ENCODE results near the gene PDXK.
"Not testable (repeated sequence)": the region's sequence is repeated elsewhere in the genome, so short reads cannot be mapped to it uniquely, and the experiment has no call there.

Gene PDXK

DNA sequence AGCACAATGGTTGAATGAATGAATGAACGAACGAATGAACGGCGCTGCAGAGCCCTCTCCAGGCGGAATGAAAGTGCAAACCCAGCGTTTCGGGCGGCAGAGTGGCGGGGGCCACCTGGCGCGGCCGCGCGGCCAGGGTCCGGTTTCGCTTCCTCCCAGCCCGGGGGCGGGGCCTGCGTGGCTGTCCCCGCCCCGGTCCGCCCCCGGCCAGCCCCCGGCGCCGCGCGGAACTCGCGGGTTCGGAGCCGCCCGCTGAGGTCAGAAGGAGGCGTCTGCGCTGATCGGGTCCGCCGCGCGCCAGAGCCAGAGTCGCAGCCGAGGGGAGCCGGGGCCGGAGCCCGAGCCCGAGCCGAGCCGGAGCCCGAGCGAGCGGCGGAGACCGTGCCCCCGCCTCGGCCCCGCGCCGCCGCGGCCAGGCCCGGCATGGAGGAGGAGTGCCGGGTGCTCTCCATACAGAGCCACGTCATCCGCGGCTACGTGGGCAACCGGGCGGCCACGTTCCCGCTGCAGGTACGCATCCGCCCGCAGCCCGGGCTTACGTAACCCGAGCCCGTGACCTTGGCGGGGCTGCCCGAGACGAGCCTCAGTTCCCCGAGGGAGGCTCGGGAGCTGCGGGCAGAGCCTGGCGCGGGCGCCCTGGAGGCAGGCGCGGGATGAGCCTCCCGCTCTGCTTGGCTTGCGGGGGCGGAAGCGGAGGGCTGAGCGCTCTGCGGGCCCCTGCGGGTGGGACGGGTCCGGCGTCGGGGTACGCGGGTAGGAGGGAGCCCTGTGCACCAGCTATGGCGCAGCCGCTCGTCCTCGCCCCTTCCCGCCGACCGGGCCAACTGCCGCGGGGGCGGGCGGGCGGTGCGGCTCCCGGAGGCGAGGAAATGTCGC is at the start of gene PDXK:
PDXK (plus strand) TSS at position 258 of the 876 bp plus-strand sequence; CDS start at position 424, 166 bp downstream.
- peak; percentile 71 for DNase-seq

DNA sequence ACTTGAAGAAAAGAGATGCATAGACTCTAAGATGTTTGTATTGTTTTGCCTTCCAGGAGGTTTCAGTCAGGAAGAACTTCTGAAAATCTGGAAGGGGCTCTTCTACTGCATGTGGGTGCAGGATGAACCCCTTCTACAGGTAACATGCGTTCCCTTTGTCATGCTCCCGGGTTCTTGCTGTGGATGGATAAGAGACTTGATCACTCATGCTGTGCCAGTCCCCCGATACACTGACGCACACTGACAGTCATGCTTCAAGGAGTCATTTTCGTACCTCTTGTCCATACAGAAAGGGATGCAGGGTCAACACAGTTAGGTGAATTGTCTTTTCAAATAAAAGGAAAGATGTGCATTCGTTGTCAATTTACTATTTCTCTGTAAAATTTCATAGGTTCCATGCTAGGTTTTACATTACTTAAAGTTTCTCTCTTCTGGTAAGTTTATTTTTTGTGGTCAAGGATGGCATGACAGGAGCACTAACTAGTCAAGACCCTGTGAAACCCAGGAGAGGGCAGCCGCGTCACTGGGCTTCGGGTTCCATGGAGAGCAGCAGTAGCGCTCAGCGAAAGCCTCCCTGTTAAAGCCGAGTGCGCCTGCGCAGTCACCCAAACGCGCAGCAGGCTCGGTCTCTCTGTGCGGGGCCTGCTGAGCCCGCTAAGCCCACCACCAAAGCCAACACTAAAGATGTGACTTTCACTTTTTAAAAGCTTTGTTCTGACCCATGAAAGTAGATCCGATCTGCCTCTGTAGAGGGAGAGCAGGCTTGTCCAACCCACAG is 48.9 kb upstream of the PDXK start:
- no peak for DNase-seq

DNA sequence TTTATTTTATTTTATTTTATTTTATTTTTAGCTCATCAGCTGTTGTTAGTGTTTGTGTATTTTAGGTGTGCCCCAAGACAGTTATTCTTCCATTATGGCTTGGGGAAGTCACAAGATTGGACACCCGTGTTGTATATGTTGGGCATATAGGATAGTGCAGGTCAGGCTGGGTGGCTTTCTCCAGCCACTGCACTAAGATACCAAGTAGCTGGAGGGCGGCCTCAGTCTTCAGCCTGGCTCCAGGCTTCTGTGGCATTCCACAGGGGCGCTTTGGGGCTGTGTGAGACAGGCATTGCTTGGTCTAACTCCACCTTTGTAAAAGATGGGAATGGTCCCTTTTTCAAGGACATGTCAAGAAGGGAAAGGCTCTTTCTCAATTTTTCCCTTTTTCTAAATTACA is 43.1 kb upstream of the PDXK start:
- DNase-seq, result no peak

DNA sequence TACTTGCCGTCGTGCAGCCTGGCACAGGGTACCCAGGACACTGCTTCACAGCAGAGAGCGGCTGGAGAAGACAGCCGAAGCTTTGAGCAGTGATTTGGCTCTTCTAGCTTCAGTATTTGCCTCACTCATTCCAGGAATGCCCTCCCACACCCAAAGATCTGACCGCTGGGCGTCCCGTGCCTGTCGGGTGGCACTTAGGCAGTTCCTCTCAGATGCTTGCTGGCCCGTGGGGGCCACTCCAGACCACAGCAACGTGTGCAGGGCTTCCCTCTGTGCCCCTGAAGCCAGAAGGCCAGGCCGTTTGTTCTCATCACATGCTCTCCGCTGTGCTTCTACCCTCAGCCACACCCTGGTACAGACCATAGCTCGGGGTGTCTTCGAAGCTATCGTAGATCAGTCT is 42.5 kb upstream of the PDXK start:
- no peak for DNase-seq

DNA sequence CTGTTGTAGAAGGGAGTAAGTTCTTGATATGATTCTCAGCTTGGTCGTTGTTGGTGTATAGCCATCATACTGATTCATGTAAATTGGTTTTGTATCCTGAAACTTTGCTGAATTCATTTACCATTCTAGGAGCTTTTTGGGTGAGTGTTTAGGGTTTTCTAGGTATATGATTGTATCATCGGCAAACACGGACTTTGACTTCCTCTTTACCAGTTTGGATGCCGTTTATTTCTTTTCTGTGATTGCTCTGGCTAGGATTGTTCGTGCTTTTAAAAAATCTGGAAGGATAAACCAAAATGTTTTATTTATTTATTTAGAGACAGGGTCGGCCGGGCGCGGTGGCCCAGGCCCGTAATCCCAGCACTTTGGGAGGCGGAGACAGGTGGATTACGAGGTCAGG is 39.0 kb upstream of the PDXK start:
- DNase-seq, result no peak

DNA sequence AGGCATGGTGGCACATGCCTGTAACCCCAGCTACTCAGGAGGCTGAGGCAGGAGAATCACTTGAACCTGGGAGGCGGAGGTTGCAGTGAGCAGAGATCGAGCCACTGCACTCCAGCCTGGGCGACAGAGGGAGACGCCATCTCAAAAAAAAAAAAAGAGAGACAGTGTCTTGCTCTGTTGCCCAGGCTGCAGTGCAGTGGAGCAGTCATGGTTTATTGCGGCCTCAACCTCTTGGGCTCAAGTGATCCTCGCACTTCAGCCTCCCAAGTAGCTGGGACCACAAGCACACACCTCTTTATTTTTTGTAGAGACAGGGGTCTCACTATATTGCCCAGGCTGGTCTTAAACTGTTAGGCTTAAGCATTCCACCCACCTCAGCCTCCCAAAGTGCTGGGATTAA is 38.5 kb upstream of the PDXK start:
- not testable (repeated sequence) for DNase-seq

DNA sequence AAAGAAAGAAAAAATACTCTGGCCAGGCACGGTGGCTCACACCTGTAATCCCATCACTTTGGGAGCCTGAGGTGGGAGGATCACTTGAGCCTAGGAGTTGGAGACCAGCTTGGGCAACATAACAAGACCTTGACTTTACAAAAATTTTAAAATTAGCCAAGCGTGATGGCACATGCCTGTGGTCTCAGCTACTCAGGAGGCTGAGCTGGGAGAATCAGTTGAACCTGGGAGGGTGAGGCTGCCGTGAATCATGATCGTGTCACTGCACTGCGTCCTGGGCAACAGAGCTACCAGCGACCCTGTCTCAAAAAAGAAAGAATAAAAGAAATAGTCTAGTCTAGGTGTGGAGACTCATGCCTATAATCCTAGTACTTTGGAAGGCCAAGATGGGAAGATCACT is 37.3 kb upstream of the PDXK start:
- no peak for DNase-seq

DNA sequence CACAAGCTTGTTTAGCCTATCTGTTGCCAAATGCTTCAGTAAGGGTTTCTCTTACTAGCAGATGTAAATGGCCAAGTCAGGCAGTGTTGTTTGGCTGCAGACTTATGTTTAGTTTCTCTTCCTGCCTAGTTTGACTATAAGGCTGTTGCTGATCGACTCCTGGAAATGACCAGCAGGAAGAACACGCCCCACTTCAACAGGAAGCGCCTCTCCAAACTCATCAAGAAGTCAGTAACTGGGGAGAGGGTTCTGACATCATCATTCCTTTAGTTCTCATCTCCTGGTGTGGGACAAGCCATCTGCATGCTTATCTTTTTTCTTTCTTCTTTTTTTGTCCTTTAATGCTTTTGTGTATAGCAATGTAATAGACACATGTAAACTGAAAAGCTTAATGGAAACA is 34.5 kb upstream of the PDXK start:
- DNase-seq, result no peak

DNA sequence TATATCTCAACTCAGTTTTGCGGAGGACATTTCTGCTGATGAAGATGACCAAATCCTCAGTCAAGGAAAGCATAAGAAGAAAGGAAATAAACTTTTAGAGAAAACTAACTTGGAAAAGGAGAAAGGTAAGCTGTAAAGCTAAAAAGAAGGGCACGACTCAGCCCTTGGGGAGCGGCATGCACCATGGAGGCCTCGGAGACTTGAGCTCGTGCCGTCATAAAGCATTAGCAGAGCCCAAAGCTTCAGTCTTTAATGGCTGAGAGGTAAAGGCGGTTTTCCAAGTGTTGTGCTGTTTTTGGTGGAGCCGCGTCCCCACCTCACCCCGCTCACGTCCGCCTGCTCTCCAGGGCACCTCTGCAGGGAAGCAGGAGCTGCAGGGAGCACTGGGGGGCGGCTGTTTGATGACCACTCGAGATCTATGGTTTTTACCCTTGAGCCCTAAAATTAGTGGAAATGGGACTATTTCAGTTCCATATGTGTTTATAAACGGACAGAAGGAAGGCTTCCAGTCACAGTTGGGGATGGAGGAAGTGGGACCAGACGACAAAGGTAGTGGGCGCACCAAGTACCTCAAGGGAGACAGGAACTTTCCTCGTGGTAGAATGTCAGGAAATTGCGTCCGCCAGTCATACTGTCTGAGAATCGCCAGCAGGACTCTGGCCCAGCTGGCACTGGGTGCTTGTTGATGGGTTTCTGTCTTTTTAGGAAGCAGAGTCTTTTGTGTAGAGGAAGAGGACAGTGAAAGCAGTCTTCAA is 31.9 kb upstream of the PDXK start:
- DNase-seq, result no peak

DNA sequence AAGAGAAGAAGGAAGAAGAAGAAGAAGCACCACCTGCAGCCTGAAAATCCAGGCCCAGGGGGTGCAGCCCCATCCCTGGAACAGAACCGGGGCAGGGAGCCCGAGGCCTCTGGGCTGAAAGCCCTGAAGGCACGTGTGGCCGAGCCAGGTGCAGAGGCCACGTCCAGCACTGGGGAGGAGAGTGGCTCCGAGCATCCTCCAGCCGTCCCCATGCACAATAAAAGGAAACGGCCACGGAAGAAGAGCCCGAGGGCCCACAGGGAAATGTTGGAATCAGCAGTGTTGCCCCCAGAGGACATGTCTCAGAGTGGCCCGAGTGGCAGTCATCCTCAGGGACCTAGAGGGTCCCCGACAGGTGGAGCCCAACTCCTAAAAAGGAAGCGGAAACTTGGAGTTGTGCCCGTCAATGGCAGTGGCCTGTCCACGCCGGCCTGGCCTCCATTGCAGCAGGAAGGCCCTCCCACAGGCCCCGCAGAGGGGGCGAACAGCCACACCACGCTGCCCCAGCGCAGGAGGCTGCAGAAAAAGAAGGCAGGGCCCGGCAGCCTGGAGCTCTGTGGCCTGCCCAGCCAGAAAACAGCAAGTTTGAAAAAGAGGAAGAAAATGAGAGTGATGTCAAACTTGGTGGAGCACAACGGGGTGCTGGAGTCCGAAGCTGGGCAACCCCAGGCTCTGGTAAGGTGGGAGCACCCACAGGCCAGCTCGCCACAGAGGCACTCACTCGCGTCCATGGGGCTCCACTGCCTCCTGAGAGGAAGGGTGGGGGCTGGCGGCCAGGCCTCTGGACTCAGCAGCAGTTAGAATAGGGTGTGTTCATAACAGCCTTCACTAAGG is 31.1 kb upstream of the PDXK start:
- no peak for DNase-seq

DNA sequence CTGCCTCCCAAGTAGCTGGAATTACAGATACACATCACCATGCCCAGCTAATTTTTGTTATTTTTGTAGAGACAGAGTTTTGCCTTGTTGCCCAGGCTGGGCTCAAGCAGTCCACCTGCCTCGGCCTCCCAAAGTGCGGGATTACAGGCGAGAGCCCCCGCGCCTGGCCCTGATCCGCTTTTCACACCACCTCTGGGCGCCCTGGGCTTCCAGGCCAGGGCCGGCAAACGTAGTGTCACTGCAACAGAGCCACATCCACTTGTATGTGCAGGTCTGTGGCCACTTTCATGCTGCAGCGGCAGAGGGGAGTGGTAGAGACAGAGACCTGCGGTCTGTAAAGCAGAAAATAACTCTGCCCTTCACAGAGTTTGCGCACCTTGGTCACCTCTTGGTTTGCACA is 30.0 kb upstream of the PDXK start:
- DNase-seq, result no peak

DNA sequence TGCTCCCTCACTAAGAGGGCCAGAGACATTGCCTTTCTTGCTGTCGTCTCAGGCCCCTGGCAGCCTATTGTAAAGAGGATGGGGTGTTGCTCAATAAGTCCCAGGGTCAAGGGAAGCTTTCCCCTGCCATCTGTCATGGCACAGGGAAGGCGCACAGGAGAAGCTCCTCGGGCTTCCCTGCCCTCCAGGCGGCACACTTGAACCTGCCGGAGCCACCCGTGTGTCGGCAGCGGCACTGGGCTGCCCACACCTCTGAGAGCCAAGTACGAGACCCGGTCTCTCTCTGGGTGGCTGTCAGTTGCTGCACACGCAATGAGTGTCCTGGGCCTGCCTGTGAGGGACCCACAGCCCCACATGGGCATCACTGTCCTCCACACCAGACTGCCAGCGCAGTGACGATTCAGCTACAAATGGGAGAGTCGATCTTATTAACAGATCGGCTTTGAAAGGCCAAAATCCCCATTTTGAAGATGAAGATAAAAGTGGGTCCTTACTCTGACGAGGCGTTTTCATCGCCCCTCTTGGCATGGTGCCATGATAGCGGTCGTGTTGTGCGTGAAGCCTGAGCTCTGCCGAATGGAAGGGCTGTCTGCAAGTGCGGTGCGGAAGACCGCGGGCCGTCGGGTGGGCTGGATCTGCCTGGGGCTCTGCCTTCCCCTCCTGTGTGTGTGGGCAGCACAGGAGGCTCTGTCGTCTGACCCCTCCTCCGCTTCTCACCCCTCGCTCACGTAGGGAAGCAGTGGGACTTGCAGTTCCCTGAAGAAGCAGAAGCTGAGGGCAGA is 29.2 kb upstream of the PDXK start:
- DNase-seq, result no peak

DNA sequence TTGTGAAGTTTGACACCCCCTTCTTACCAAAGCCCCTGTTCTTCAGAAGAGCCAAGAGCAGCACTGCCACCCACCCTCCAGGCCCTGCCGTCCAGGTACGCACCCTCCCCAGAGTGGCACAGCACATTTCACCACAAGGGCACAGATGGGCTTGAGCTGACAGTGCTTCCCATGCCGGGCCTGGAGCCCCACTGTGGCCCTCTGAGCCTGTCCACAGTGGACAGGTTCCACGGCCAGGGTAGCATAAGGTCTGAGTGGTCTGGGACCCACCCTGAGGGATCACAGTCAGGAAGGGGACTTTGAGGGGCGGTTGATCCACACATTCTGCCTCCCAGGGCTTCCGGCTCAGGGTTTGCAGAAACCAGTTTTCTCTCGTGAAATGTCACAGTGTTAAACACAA is 28.6 kb upstream of the PDXK start:
- DNase-seq, result no peak

DNA sequence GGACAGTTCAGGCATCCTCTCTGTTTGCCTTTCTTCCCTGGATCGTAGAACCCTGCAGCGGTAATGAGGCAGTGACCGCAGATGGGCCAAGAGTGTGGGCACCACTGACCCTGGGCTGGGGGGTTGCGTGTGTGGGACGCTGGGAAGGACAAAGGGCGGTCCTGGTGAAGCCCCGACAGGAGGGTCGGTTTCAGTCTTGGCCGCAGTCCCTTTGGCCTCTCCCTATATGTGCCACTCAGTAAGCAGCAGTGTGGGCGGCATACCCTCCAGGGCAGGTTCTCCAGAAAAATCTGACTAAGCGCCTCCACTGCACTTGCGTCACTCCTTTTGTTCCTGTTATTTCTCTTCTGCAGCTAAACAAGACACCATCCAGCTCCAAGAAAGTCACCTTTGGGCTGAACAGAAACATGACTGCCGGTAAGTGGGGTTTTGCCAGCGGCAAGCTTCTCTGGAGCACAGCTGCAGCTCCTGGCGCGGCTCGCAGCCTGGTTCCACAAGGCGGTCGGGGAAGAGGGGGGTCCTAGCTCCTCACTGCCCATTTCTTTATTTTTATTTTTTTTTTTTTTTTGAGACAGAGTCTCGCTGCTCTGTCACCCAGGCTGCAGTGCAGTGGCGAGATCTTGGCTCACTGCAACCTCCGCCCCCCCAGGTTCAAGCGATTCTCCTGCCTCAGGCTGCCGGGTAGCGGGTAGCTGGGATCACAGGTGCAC is 27.7 kb upstream of the PDXK start:
- DNase-seq, result no peak

DNA sequence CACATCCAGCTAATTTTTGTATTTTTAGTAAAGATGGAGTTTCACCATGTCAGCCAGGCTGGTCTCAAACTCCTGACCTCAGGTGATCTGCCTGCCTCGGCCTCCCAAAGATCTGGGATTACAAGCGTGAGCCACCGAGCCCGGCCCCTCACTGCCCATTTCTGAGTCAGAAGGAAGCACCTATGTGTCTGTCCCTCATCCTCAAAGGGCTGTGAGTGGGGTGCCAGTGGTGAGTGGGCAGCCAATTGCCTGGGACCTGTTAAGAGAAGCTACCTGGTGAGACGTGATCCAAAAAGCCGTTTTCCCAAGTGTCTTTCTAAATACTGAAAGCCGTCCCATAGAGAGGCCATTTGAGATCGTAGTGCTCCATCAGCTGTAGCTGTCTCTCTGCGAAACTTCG is 27.1 kb upstream of the PDXK start:
- DNase-seq, result no peak

DNA sequence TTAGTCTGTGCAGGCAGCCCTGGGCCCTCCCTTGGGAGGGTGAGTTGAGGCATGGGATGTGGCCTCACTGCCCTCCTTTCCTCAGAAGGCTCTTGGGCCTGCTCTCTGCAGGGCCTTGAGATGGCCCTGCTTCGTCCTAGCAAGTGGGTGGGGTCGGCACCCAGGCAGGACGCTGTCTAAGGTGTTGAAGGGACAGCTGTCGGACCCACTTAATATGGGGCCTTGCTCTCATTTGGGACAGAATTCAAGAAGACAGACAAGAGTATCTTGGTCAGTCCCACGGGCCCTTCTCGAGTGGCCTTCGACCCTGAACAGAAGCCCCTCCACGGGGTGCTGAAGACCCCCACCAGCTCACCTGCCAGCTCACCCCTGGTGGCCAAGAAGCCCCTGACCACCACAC is 26.0 kb upstream of the PDXK start:
- DNase-seq, result no peak

DNA sequence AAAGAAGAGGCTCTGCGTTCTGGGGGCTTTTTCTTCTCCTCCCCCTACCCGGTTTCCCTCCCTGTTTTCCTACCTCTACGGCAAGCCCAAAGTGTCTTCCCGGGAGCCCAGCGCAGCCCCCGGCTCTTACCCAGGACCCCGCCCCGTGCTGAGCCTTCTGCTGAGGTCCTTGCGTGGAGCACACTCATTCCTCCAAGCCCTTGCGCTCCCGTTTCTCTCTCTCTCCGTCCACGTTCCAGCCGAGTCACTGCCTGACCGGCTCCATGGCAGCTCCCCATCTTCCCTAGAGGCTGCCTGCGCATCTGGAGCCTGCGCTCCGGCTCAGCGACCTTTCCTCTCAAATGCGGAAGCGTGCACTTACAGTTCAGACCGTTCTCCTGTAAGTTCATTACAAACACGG is 24.9 kb upstream of the PDXK start:
- no peak for DNase-seq

DNA sequence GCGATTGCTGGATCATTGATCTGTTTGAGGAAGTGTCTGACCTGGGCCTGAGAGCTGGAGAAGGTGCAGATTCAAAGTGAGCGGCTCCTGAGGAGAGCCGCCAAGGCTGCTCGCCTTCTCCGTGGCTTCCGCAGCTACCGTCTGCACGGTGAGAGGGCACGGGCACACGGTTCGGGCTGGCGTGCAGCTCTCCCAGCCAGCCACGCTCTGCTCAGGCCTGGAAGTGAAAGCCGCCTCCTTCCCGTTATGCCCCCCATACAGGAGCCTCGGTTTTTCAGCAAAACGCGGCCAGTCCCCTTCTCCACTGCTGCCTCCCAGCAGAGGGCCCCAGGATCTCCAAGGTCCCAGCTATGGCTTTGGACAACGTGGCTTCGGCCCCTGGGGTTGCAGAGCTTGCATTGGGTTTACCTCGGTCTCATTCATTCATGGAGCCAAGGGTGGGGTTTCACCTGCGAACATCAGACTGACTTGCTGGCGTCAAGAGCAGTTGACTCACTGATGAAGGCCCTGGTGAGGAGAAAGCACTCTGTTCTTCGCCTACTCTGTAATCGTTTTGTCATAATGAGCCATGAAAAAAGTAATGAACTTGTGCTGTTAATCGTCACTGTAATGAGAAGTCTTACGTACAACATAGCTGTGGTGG is 24.4 kb upstream of the PDXK start:
- DNase-seq, result no peak

DNA sequence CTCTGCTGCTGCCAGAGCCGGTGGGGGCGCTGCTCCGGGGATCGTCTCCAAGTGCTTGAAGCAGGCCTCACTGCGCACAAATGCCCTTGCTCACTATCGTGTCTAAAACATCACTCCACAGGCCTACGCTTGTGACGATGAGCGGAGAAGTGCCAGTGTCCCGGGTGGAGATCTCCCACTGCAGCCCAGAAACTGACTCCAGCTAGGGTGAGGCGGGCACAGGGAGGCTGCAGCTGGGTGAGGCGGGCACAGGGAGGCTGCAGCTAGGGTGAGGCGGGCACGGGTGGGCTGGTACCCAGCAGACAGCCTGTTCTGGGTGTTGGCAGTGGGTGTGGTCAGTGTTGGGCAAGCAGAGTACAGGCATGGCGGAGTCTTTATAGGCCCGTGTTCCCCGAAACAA is 22.7 kb upstream of the PDXK start:
- DNase-seq, result no peak

Data from NCI-H2107 (cell line).